HEK293T (cell line): ENCODE data around the gene PTPRO.

Source experiments
- CTCF ChIA-PET: fragments of 350-600 bp; formaldehyde crosslinking; extraction: SDS; loops from one replicate; lab custom pipeline; 2021; ENCODE audit warnings: antibody characterized with exemption, inconsistent platforms; lab: Yijun Ruan, JAX
- POLR2A ChIA-PET: fragments of 350-600 bp; formaldehyde crosslinking; extraction: SDS; loops from one replicate; lab custom pipeline; 2020; ENCODE audit warnings: antibody characterized with exemption, inconsistent platforms; lab: Yijun Ruan, JAX
- DNase-seq: peaks from one replicate; pipeline ENCODE4 v3.0.0; 2012; ENCODE audit warnings: mixed read lengths; ENCODE audit errors: extremely low spot score
- ARNT ChIP-seq: fragments of 450-650 bp; IDR thresholded peaks from 2 replicates; pipeline ENCODE4 v1.6.1; 2017; ENCODE audit warnings: mild to moderate bottlenecking
- BHLHE40 ChIP-seq: fragments of 450-650 bp; IDR thresholded peaks from 2 replicates; pipeline ENCODE4 v1.6.1; 2016; ENCODE audit warnings: mild to moderate bottlenecking, moderate library complexity, borderline replicate concordance
- CTBP1 ChIP-seq: fragments of 450-650 bp; IDR thresholded peaks from 2 replicates; pipeline ENCODE4 v1.6.1; 2016; ENCODE audit warnings: borderline replicate concordance
- ELF4 ChIP-seq: fragments of 450-650 bp; IDR thresholded peaks from 2 replicates; pipeline ENCODE4 v1.6.1; 2017; ENCODE audit warnings: antibody characterized with exemption
- FOXA1 ChIP-seq: fragments of 450-650 bp; IDR thresholded peaks from 2 replicates; pipeline ENCODE4 v1.6.1; 2016; ENCODE audit warnings: mild to moderate bottlenecking
- FOXK2 ChIP-seq: fragments of 450-650 bp; IDR thresholded peaks from 2 replicates; pipeline ENCODE4 v1.6.1; 2016; ENCODE audit warnings: mild to moderate bottlenecking
- FOXM1 ChIP-seq: fragments of 450-650 bp; IDR thresholded peaks from 2 replicates; pipeline ENCODE4 v1.6.1; 2017; ENCODE audit warnings: mild to moderate bottlenecking, borderline replicate concordance
- HDGF ChIP-seq: fragments of 450-650 bp; IDR thresholded peaks from 2 replicates; pipeline ENCODE4 v1.6.1; 2017; ENCODE audit warnings: antibody characterized with exemption, borderline replicate concordance
- L3MBTL2 ChIP-seq: fragments of 450-650 bp; conservative IDR thresholded peaks from 2 replicates; pipeline ENCODE4 v1.6.1; 2016; ENCODE audit warnings: mild to moderate bottlenecking
- LEF1 ChIP-seq: fragments of 450-650 bp; IDR thresholded peaks from 2 replicates; pipeline ENCODE4 v1.6.1; 2017; ENCODE audit warnings: mild to moderate bottlenecking, borderline replicate concordance
- NFRKB ChIP-seq: fragments of 450-650 bp; IDR thresholded peaks from 2 replicates; pipeline ENCODE4 v1.6.1; 2016; ENCODE audit warnings: mild to moderate bottlenecking, moderate library complexity
- PKNOX1 ChIP-seq: fragments of 450-650 bp; IDR thresholded peaks from 2 replicates; pipeline ENCODE4 v1.6.1; 2016
- SP1 ChIP-seq: fragments of 450-650 bp; IDR thresholded peaks from 2 replicates; pipeline ENCODE4 v1.6.1; 2017
- SUZ12 ChIP-seq: fragments of 450-650 bp; IDR thresholded peaks from 2 replicates; pipeline ENCODE4 v1.6.1; 2016; ENCODE audit warnings: mild to moderate bottlenecking
- TARDBP ChIP-seq: fragments of 450-650 bp; IDR thresholded peaks from 2 replicates; pipeline ENCODE4 v1.6.1; 2016
- ZNF384 ChIP-seq: fragments of 450-650 bp; IDR thresholded peaks from 2 replicates; pipeline ENCODE4 v1.6.1; 2016

Gene PTPRO

GRCh38 chr12:15634010-15634683 lies 311.8 kb downstream of the PTPRO start:
- CTCF ChIA-PET = interaction anchor here (0.6 kb wide), 1 partner anchor 165 kb away, joined by 3 read pairs; no protein-coding TSS in a partner anchor
- DNase-seq = no peak
- POLR2A ChIA-PET = no interaction called here
- TF ChIP-seq BHLHE40 = no peak
- TF ChIP-seq PKNOX1 = no peak
- no peak for TF ChIP-seq FOXM1
- TF ChIP-seq TARDBP = no peak
- no peak for TF ChIP-seq L3MBTL2
- TF ChIP-seq HDGF = no peak
- no peak for TF ChIP-seq ARNT
- no peak for TF ChIP-seq ELF4
- no peak for TF ChIP-seq CTBP1
- TF ChIP-seq ZNF384 = no peak
- no peak for TF ChIP-seq LEF1
- TF ChIP-seq SP1 = no peak
- no peak for TF ChIP-seq NFRKB
- TF ChIP-seq FOXK2 = no peak
- TF ChIP-seq SUZ12 = no peak

- no peak for DNase-seq
- POLR2A ChIA-PET = no interaction called here
- TF ChIP-seq ARNT = no peak
- TF ChIP-seq L3MBTL2 = no peak
- no peak for TF ChIP-seq SP1
- no peak for TF ChIP-seq FOXK2
- no peak for TF ChIP-seq PKNOX1
- no peak for TF ChIP-seq TARDBP
- TF ChIP-seq HDGF = no peak
- no peak for TF ChIP-seq FOXA1
- TF ChIP-seq FOXM1 = no peak
- TF ChIP-seq NFRKB = no peak
- CTCF ChIA-PET = no interaction called here
Observed at GRCh38 chr12:15636060-15636890, 314.0 kb downstream of the PTPRO start.

- CTCF ChIA-PET = no interaction called here
Observed at GRCh38 chr12:15638231-15638630, 315.9 kb downstream of the PTPRO start.

GRCh38 chr12:15644700-15645099 lies 322.4 kb downstream of the PTPRO start:
- no peak for DNase-seq
- POLR2A ChIA-PET = interaction anchor here (0.7 kb wide), 1 partner anchor 39 kb away, joined by 3 read pairs; no protein-coding TSS in a partner anchor
- TF ChIP-seq LEF1 (no peak), ARNT (no peak), SP1 (no peak), HDGF (no peak), CTBP1 (no peak), ZNF384 (no peak), TARDBP (no peak), BHLHE40 (no peak), SUZ12 (no peak), FOXK2 (no peak)
- CTCF ChIA-PET = no interaction called here

More at GRCh38 chr12:15638231-15638630, 315.9 kb downstream of the PTPRO start:
- POLR2A ChIA-PET = no interaction called here
- TF ChIP-seq PKNOX1 (no peak), HDGF (no peak), ELF4 (no peak), TARDBP (no peak), CTBP1 (no peak), ZNF384 (no peak), FOXK2 (no peak), LEF1 (no peak), NFRKB (no peak), SP1 (no peak), BHLHE40 (no peak), FOXA1 (no peak), FOXM1 (no peak), L3MBTL2 (no peak), SUZ12 (no peak), ARNT (no peak)
- DNase-seq = no peak

GRCh38 chr12:15646581-15646980 lies 324.3 kb downstream of the PTPRO start:
- no peak for TF ChIP-seq TARDBP
- ChIA-PET POLR2A (no interaction called here), CTCF (no interaction called here)
- DNase-seq = no peak
